Parathyroid adenoma (tissue), 2 donors: Measurements from ENCODE around the gene PPP1R3E.

Experiments used
- H2AFZ ChIP-seq: fragments of 300-600 bp; sonication (generic); one replicate; pipeline ENCODE4 v1.7.0; 2017; ENCODE audit warnings: antibody characterized with exemption, mild to moderate bottlenecking
- H3K27ac ChIP-seq: fragments of 300-600 bp; sonication (generic); one replicate; pipeline ENCODE4 v1.7.0; 2017
- H3K27me3 ChIP-seq: fragments of 300-600 bp; sonication (generic); one replicate; pipeline ENCODE4 v1.7.0; 2017; ENCODE audit warnings: low read length; ENCODE audit not compliant: control insufficient read depth, insufficient read depth
- H3K36me3 ChIP-seq: fragments of 300-600 bp; sonication (generic); one replicate; pipeline ENCODE4 v1.7.0; 2017; ENCODE audit warnings: low read length; ENCODE audit not compliant: control insufficient read depth, insufficient read depth
- H3K4me1 ChIP-seq: fragments of 300-600 bp; sonication (generic); one replicate; pipeline ENCODE4 v1.7.0; 2017; ENCODE audit warnings: control low read depth
- H3K4me2 ChIP-seq: fragments of 300-600 bp; sonication (generic); one replicate; pipeline ENCODE4 v1.7.0; 2017; ENCODE audit warnings: low read length
- H3K4me3 ChIP-seq: fragments of 300-600 bp; sonication (generic); one replicate; pipeline ENCODE4 v1.7.0; 2017; ENCODE audit warnings: low read depth, low read length
- H3K79me2 ChIP-seq: fragments of 300-600 bp; sonication (generic); one replicate; pipeline ENCODE4 v1.7.0; 2017; ENCODE audit warnings: control low read depth
- H3K9ac ChIP-seq: fragments of 300-600 bp; sonication (generic); one replicate; pipeline ENCODE4 v1.7.0; 2017; ENCODE audit warnings: mild to moderate bottlenecking
- H3K9me3 ChIP-seq: fragments of 300-600 bp; sonication (generic); one replicate; pipeline ENCODE4 v1.7.0; 2017; ENCODE audit warnings: low read length; ENCODE audit not compliant: control insufficient read depth
- TF ChIP-seq, protein P1 (sequence below): fragments of 300-600 bp; sonication (generic); IDR thresholded peaks from one replicate; pipeline ENCODE4 v1.7.0; 2017; ENCODE audit warnings: antibody characterized with exemption, mild to moderate bottlenecking
- donor health status: primary hyperparathyroidism.

Gene PPP1R3E

GRCh38 chr14:23306412-23307145 lies 3.9 kb upstream of the PPP1R3E start, which contains the start of gene BCL2L2:
TSS of gene BCL2L2 (plus strand) at chr14:23306833. CDS start at chr14:23307768, 935 bp downstream.
- H3K9ac ChIP-seq = peak within 1 kb of the TSS; percentile 88
- peak within 1 kb of the TSS; percentile 99 for H3K4me2 ChIP-seq
- H3K9me3 ChIP-seq = no peaks in the 10 kb centered on the region
- H2AFZ ChIP-seq = peak within 1 kb of the TSS; percentile 92
- H3K27ac ChIP-seq = peak within 1 kb of the TSS; percentile 93
- peaks cover 14% of the 10 kb centered on the region for H3K4me1 ChIP-seq
- peak within 1 kb of the TSS; percentile 84 for H3K4me3 ChIP-seq
- H3K27me3 ChIP-seq = no peaks in the 10 kb centered on the region
- TF ChIP-seq, protein P1, sequence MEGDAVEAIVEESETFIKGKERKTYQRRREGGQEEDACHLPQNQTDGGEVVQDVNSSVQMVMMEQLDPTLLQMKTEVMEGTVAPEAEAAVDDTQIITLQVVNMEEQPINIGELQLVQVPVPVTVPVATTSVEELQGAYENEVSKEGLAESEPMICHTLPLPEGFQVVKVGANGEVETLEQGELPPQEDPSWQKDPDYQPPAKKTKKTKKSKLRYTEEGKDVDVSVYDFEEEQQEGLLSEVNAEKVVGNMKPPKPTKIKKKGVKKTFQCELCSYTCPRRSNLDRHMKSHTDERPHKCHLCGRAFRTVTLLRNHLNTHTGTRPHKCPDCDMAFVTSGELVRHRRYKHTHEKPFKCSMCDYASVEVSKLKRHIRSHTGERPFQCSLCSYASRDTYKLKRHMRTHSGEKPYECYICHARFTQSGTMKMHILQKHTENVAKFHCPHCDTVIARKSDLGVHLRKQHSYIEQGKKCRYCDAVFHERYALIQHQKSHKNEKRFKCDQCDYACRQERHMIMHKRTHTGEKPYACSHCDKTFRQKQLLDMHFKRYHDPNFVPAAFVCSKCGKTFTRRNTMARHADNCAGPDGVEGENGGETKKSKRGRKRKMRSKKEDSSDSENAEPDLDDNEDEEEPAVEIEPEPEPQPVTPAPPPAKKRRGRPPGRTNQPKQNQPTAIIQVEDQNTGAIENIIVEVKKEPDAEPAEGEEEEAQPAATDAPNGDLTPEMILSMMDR = no peak
- peaks cover 14% of the 10 kb centered on the region for H3K79me2 ChIP-seq
- no peaks in the 10 kb centered on the region for H3K36me3 ChIP-seq

DNA sequence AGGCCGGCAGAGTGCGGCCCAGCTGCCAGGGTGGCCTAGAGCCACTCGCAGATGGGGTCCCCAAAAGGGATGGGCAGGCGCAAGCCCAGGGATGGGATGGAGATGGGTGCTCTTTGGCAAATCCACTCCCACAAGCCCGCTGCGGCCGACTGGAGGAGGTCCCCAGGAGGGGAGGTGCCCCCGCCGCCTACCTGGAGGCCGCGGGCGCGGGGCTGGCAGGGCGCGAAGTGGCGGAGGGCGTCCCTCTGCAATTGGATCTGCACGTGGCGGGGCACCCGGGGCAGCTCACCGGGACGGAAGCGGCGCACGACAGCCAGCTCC lies 730 bp downstream of the PPP1R3E start:
- Histone ChIP-seq H3K4me1 (peaks cover 11% of the 10 kb centered on the region), H3K79me2 (peaks cover 3% of the 10 kb centered on the region), H3K9ac (peak overlapping the region; percentile 78)

GRCh38 chr14:23301288-23301968 lies 1.2 kb downstream of the PPP1R3E start:
- Histone ChIP-seq H3K27me3 (no peaks in the 10 kb centered on the region), H3K4me3 (peak overlapping the region; percentile 79), H3K4me1 (peaks cover 11% of the 10 kb centered on the region), H3K36me3 (no peaks in the 10 kb centered on the region), H3K9ac (peak overlapping the region; percentile 78), H3K9me3 (no peaks in the 10 kb centered on the region), H3K4me2 (peak overlapping the region; percentile 99), H3K79me2 (no peaks in the 10 kb centered on the region), H2AFZ (peak overlapping the region; percentile 99), H3K27ac (peak overlapping the region; percentile 96)
- TF ChIP-seq, protein P1 = peak; percentile 74

More for the DNA sequence above, 730 bp downstream of the PPP1R3E start:
- H3K27me3 ChIP-seq = no peaks in the 10 kb centered on the region
- H2AFZ ChIP-seq = peak overlapping the region; percentile 99
- no peaks in the 10 kb centered on the region for H3K9me3 ChIP-seq
- peak overlapping the region; percentile 79 for H3K4me3 ChIP-seq
- peak overlapping the region; percentile 94 for H3K27ac ChIP-seq
- TF ChIP-seq, protein P1 = peak; percentile 3
- peak overlapping the region; percentile 99 for H3K4me2 ChIP-seq
- H3K36me3 ChIP-seq = no peaks in the 10 kb centered on the region

DNA sequence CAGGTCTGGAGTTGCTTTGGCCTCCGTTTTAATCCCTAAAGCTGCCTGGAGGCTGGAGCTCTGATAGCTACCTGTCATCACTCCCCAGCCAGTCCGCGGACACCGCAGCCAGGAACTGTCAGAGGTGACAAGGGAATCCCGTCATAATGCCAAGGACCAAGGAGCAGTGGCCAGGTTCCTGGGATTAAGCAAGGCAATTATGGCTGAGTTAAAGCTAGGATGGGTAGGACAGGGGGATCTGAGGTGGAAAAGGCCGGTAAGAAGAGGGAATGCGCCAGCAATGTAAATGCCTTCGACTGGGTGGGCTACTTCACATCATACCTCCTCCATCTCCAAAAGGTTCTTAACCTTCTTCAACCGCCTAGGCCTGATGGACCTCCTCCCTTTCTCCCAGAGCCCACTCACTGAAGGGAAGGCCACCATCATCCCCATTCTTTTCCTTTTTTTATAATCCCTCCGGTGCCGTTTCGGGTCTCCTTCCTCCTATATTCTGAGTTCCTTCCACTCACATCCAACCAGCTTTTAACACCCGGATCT lies 1.9 kb downstream of the PPP1R3E start:
- no peaks in the 10 kb centered on the region for H3K27me3 ChIP-seq
- peak overlapping the region; percentile 92 for H3K4me2 ChIP-seq
- H3K9me3 ChIP-seq = no peaks in the 10 kb centered on the region
- peak overlapping the region; percentile 81 for H2AFZ ChIP-seq
- no peaks in the 10 kb centered on the region for H3K79me2 ChIP-seq
- no peaks in the 10 kb centered on the region for H3K36me3 ChIP-seq
- H3K9ac ChIP-seq = peak overlapping the region; percentile 55
- peak overlapping the region; percentile 96 for H3K27ac ChIP-seq
- H3K4me1 ChIP-seq = peaks cover 8% of the 10 kb centered on the region
- TF ChIP-seq, protein P1 = no peak
- peak overlapping the region; percentile 70 for H3K4me3 ChIP-seq
